HG03060 (cell line): ENCODE results near the gene MIS18BP1.
"Not testable (repeated sequence)": the region's sequence is repeated elsewhere in the genome, so short reads cannot be mapped to it uniquely, and the experiment has no call there.

Experiments used
- ATAC-seq: cut with Tn5 transposase; IDR thresholded peaks from one replicate; pipeline ENCODE4 v1.9.1; 2021; ENCODE audit warnings: low read depth, moderate number of reproducible peaks; ENCODE audit not compliant: unreplicated experiment

The MIS18BP1 gene

GRCh38 chr14:45253070-45253753, at the start of gene MIS18BP1:
MIS18BP1 (minus strand) TSS chr14:45253202; CDS start chr14:45247286, 5,916 bp downstream.
- peak; percentile 75 for ATAC-seq

- ATAC-seq, result no peak
These were observed 45.6 kb upstream of the MIS18BP1 start for GRCh38 chr14:45298423-45299117.

- ATAC-seq, result not testable (repeated sequence)
These were observed 41.8 kb upstream of the MIS18BP1 start for GRCh38 chr14:45294796-45295195.

- no peak for ATAC-seq
These were observed 37.5 kb upstream of the MIS18BP1 start for GRCh38 chr14:45290547-45290946.

GRCh38 chr14:45287610-45288009, 34.6 kb upstream of the MIS18BP1 start:
- ATAC-seq, result no peak

GRCh38 chr14:45284802-45285201, 31.8 kb upstream of the MIS18BP1 start:
- ATAC-seq, result no peak

GRCh38 chr14:45281731-45282400, 28.9 kb upstream of the MIS18BP1 start:
- ATAC-seq, result not testable (repeated sequence)

- no peak for ATAC-seq
These were observed 19.0 kb upstream of the MIS18BP1 start for GRCh38 chr14:45271858-45272537.

- no peak for ATAC-seq
These were observed 17.0 kb upstream of the MIS18BP1 start for GRCh38 chr14:45270031-45270430.

GRCh38 chr14:45267071-45267470, 14.1 kb upstream of the MIS18BP1 start:
- ATAC-seq, result no peak

- ATAC-seq, result no peak
These were observed 9.6 kb upstream of the MIS18BP1 start for GRCh38 chr14:45262637-45263036.

- ATAC-seq, result no peak
These were observed 8.2 kb upstream of the MIS18BP1 start for GRCh38 chr14:45261209-45261608.

GRCh38 chr14:45258805-45259204, 5.8 kb upstream of the MIS18BP1 start:
- ATAC-seq, result no peak

GRCh38 chr14:45258073-45258472, 5.1 kb upstream of the MIS18BP1 start:
- no peak for ATAC-seq

- ATAC-seq, result no peak
These were observed 1.8 kb upstream of the MIS18BP1 start for GRCh38 chr14:45254771-45255170.

GRCh38 chr14:45253754-45254310, 830 bp upstream of the MIS18BP1 start:
- ATAC-seq, result no peak

GRCh38 chr14:45252366-45253069, 484 bp downstream of the MIS18BP1 start:
- ATAC-seq, result no peak

- ATAC-seq, result peak; percentile 56
These were observed 1.1 kb downstream of the MIS18BP1 start for GRCh38 chr14:45251912-45252311.

- ATAC-seq, result no peak
These were observed 3.0 kb downstream of the MIS18BP1 start for GRCh38 chr14:45249856-45250575.
